Tibial nerve (tissue), 4 donors: Measurements from ENCODE around the gene TBL1X. TPM values are rescaled to one million over a fixed set of nuclear protein-coding genes. Genes with fewer than 3 reads are reported as not detected.

Source experiments
- DNase-seq, 2 donors: peaks; one replicate each; pipeline ENCODE4 v3.0.0-alpha.2; 2019; ENCODE audit warnings: low spot score in 2 of 2
- H3K27ac ChIP-seq, 4 donors: fragments of 200-600 bp; sonication (generic) in 3 of 4; one replicate each; pipeline ENCODE4 v1.5.1; 2017 to 2019; ENCODE audit warnings: mild to moderate bottlenecking in 1 of 4
- H3K27me3 ChIP-seq, 2 donors: fragments of 200-600 bp; sonication (generic) in 1 of 2; one replicate each; pipeline versions ENCODE4 v1.5.1 to v1.6.0; 2017 to 2019
- H3K36me3 ChIP-seq, 3 donors: fragments of 200-600 bp; sonication (generic); one replicate each; pipeline ENCODE4 v1.5.1; 2018 to 2019
- H3K4me1 ChIP-seq, 4 donors: fragments of 200-600 bp; sonication (generic) in 3 of 4; one replicate each; pipeline ENCODE4 v1.5.1; 2017 to 2019
- H3K4me3 ChIP-seq, 4 donors: fragments of 200-600 bp; sonication (generic) in 3 of 4; one replicate each; pipeline ENCODE4 v1.5.1; 2017 to 2019; ENCODE audit warnings: mild to moderate bottlenecking in 1 of 4, moderate library complexity in 1 of 4
- H3K9me3 ChIP-seq, 4 donors: fragments of 200-600 bp; sonication (generic) in 3 of 4; one replicate each; pipeline ENCODE4 v1.5.1; 2017 to 2019
- EP300 ChIP-seq, 2 donors: sonication (generic); formaldehyde crosslinking; IDR thresholded peaks; one replicate each; pipeline ENCODE4 v1.6.1; 2017; ENCODE audit warnings: antibody characterized with exemption in 2 of 2, mild to moderate bottlenecking in 1 of 2
- POLR2A ChIP-seq, 2 donors: fragments of 450-650 bp; IDR thresholded peaks; one replicate each; pipeline ENCODE4 v1.6.1; 2017; ENCODE audit warnings: antibody characterized with exemption in 2 of 2, mild to moderate bottlenecking in 2 of 2, moderate library complexity in 2 of 2
- WGBS, 2 donors: methylation state at CpG; one replicate each; pipeline ENCODE4 v1.1.5; 2018; 5-methylcytosine and 5-hydroxymethylcytosine counted together
- total RNA-seq, 4 donors: library from RNA; depleted of rRNA; stranded (reverse); fragments of >200 nt; gene quantifications; one replicate each; pipeline ENCODE4 v1.1.0, GENCODE V29; 2016
- TF ChIP-seq, protein P1 (sequence below), 5 experiments: fragments of 200-600 bp in 3 of 5; fragments of 450-650 bp in 2 of 5; sonication (generic) in 3 of 5; IDR thresholded peaks; one replicate each; pipeline ENCODE4 v1.5.1; 2016 to 2019; ENCODE audit warnings: antibody characterized with exemption in 5 of 5, mild to moderate bottlenecking in 3 of 5, moderate library complexity in 2 of 5

TBL1X gene
- total RNA-seq, 4 donors from 2014 or later = 12.2 to 25.2 (median 19.5) TPM

DNA sequence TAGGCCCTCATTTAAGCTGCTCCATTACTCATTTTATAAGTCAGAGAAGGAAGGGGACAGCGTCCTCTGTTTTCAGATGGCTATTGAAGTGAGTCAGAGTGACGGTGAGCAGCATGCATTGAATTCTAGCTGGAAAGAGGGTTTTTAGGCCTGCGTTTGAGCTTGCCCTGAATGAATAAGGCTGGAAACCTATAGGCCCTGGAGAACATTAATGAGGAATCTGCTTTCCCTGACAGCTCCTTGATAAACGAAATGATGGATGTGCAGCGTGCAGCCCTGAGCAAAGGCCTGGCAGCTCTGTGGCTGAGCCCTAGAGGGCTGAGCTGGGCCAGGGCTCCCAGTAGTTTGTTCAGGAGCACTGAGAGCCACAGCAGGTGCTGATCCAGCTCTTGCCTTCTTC lies 33.4 kb downstream of the TBL1X start:
- no peak for TF ChIP-seq POLR2A (IDR thresholded peaks at IDR 0.05)
- TF ChIP-seq, protein P1, sequence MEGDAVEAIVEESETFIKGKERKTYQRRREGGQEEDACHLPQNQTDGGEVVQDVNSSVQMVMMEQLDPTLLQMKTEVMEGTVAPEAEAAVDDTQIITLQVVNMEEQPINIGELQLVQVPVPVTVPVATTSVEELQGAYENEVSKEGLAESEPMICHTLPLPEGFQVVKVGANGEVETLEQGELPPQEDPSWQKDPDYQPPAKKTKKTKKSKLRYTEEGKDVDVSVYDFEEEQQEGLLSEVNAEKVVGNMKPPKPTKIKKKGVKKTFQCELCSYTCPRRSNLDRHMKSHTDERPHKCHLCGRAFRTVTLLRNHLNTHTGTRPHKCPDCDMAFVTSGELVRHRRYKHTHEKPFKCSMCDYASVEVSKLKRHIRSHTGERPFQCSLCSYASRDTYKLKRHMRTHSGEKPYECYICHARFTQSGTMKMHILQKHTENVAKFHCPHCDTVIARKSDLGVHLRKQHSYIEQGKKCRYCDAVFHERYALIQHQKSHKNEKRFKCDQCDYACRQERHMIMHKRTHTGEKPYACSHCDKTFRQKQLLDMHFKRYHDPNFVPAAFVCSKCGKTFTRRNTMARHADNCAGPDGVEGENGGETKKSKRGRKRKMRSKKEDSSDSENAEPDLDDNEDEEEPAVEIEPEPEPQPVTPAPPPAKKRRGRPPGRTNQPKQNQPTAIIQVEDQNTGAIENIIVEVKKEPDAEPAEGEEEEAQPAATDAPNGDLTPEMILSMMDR (IDR thresholded peaks at IDR 0.05) = no peak
- no peak for TF ChIP-seq EP300 (IDR thresholded peaks at IDR 0.05)
- 50 to 75% methylated on average over 3 to 5 of the region's 5 CpGs for WGBS, 2 donors
- DNase-seq = no peak
- Histone ChIP-seq H3K36me3 (peaks cover 0 to 8% (median 0%) of the 10 kb centered on the region in 3 donors), H3K27me3 (no peaks in the 10 kb centered on the region), H3K4me3 (no peak overlapping the region), H3K9me3 (no peaks in the 10 kb centered on the region), H3K4me1 (no peaks in the 10 kb centered on the region), H3K27ac (no peak overlapping the region)

DNA sequence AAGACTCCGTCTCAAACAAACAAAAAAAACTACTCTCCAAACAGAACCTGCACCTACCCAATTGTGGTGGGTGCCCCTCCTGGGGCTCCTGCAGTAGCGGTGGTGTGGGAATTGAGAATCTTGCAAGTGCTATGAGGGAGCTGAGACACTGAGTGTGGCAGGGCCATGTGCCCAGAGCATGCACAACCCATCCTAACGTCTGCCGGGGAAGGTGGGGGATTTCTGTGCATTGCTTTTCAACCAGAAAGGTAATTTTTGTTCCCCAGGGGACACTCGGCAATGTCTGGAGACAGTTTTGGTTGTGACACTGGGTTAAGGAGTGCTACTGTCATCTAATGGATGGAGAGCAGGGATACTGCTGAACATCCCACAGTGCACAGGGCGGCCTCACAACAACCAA lies 35.7 kb downstream of the TBL1X start:
- Histone ChIP-seq H3K27me3 (no peaks in the 10 kb centered on the region), H3K4me3 (no peak overlapping the region), H3K4me1 (no peaks in the 10 kb centered on the region), H3K36me3 (peaks cover 0 to 11% (median 0%) of the 10 kb centered on the region in 3 donors), H3K9me3 (no peaks in the 10 kb centered on the region), H3K27ac (no peak overlapping the region)
- WGBS, 2 donors = 88 to 95% methylated on average over 4 to 6 of the region's 6 CpGs
- TF ChIP-seq, protein P1 (IDR thresholded peaks at IDR 0.05) = no peak
- TF ChIP-seq EP300 (IDR thresholded peaks at IDR 0.05) (no peak), POLR2A (IDR thresholded peaks at IDR 0.05) (no peak)
- DNase-seq = no peak

DNA sequence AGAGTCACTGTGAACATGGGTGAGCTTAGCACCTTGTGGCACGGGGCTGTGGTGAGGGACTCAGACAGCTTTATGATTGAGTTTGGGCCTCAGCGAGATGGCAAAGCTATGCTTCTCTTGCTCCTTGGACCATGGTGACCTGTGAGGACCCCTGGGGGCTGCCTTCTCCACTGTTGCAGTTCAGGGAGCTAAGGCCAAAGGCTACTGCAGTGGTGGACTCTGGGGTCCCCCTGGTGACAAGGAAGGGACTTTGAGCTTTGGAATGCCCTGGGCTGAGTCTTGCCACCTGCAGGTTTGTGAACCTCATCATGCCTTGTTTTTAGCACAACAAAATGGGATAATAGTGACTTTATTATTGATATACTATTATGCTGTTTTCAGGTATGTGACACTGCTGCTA lies 36.5 kb downstream of the TBL1X start:
- H3K4me1 ChIP-seq = no peaks in the 10 kb centered on the region
- no peaks in the 10 kb centered on the region for H3K9me3 ChIP-seq
- no peak for DNase-seq
- H3K36me3 ChIP-seq = peaks cover 0 to 11% (median 0%) of the 10 kb centered on the region in 3 donors
- no peaks in the 10 kb centered on the region for H3K27me3 ChIP-seq
- TF ChIP-seq, protein P1 (IDR thresholded peaks at IDR 0.05) = no peak
- TF ChIP-seq POLR2A (IDR thresholded peaks at IDR 0.05) (no peak), EP300 (IDR thresholded peaks at IDR 0.05) (no peak)
- no peak overlapping the region for H3K4me3 ChIP-seq
- WGBS, 2 donors = 79% methylated on average over 2 of the region's 2 CpGs; no CpG with 5 or more reads in 1 of the 2 donors
- no peak overlapping the region for H3K27ac ChIP-seq

DNA sequence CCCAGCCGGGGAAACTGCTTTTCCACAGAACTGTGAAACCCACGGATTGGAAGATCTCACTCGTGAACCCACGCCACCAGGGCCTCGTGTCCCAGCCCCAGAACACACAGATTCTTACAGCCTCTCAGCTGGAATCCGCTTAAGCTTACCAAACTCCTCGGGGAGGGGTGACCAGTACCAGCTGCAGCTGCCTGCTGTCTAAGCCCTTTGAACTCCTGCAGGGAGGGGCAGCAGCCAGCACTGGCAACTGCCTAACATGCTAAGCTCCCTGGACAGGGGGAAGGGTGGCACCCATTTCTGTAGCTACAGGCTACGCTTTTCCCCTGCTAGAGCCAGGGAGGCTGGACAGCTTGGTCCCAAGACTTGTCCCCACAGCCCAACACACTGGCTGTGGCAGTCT lies 38.4 kb downstream of the TBL1X start:
- H3K4me1 ChIP-seq = no peaks in the 10 kb centered on the region
- no peaks in the 10 kb centered on the region for H3K27me3 ChIP-seq
- H3K27ac ChIP-seq = no peak overlapping the region
- H3K36me3 ChIP-seq = peaks cover 0 to 11% (median 0%) of the 10 kb centered on the region in 3 donors
- no peak for DNase-seq
- TF ChIP-seq POLR2A (IDR thresholded peaks at IDR 0.05) (no peak), EP300 (IDR thresholded peaks at IDR 0.05) (no peak)
- TF ChIP-seq, protein P1 (IDR thresholded peaks at IDR 0.05) = no peak
- no peak overlapping the region for H3K4me3 ChIP-seq
- H3K9me3 ChIP-seq = no peaks in the 10 kb centered on the region
- WGBS, 2 donors = 80 to 100% methylated on average over 1 to 8 of the region's 8 CpGs

DNA sequence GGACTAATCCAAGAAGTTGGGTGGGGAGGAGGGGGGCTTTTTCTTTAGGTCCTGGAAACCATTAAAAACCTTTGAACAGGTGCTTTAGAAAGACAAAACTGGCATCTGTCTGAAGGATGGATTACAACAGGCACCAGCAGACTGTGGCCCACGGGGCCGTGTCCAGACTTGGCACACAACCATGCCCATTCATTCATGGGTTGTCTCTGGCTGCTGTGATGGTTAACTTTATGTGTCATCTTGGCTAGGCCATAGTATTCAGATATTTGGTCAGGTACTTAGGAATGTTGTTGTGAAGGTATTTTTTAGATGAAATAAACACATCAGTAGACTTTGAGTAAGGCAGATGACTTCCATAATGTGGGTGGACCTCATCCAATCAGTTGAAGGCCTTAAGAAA lies 45.5 kb downstream of the TBL1X start:
- Histone ChIP-seq H3K4me1 (no peaks in the 10 kb centered on the region), H3K27me3 (no peaks in the 10 kb centered on the region), H3K36me3 (no peaks in the 10 kb centered on the region), H3K27ac (no peak overlapping the region), H3K9me3 (no peaks in the 10 kb centered on the region), H3K4me3 (no peak overlapping the region)
- DNase-seq = no peak
- TF ChIP-seq EP300 (IDR thresholded peaks at IDR 0.05) (no peak), POLR2A (IDR thresholded peaks at IDR 0.05) (no peak)
- TF ChIP-seq, protein P1 (IDR thresholded peaks at IDR 0.05) = no peak
- WGBS, 2 donors = 63 to 78% methylated on average over 2 of the region's 2 CpGs
